OCI-LY1 (cell line): Measurements from ENCODE around the gene GOLGB1.

ENCODE experiments used
- EZH2 ChIP-seq: fragments of 200-600 bp; sonication (generic), shearing (Covaris generic); IDR thresholded peaks from 2 replicates; pipeline ENCODE4 v1.8.0; 2017; ENCODE audit warnings: borderline replicate concordance, mixed run types, mild to moderate bottlenecking, antibody characterized with exemption, low read length, moderate library complexity, mixed read lengths
- TF ChIP-seq, protein P1 (sequence below): fragments of 200-600 bp; sonication (generic), shearing (Covaris generic); IDR thresholded peaks from 2 replicates; pipeline ENCODE4 v1.5.1; 2017; ENCODE audit warnings: mild to moderate bottlenecking, antibody characterized with exemption, low read length, moderate library complexity, mixed read lengths

DNA sequence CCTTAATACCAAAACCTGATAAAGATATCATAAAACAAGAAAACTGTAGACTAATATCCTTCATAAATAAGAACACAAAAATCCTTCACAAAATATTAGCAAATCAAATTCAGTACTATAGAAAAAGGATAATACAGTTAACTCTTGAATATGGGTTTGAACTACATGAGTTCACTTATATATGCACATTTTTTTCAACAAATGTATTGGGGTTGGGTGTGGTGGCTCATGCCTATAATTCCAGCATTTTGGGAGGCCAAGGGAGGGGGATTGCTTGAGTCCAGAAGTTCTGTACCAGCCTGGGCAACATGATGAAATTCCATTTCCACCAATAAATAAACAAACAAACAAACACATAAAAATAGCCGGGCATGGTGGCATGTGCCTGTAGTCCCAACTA is 39.2 kb downstream of the GOLGB1 start:
- TF ChIP-seq, protein P1, sequence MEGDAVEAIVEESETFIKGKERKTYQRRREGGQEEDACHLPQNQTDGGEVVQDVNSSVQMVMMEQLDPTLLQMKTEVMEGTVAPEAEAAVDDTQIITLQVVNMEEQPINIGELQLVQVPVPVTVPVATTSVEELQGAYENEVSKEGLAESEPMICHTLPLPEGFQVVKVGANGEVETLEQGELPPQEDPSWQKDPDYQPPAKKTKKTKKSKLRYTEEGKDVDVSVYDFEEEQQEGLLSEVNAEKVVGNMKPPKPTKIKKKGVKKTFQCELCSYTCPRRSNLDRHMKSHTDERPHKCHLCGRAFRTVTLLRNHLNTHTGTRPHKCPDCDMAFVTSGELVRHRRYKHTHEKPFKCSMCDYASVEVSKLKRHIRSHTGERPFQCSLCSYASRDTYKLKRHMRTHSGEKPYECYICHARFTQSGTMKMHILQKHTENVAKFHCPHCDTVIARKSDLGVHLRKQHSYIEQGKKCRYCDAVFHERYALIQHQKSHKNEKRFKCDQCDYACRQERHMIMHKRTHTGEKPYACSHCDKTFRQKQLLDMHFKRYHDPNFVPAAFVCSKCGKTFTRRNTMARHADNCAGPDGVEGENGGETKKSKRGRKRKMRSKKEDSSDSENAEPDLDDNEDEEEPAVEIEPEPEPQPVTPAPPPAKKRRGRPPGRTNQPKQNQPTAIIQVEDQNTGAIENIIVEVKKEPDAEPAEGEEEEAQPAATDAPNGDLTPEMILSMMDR, result no peak
- TF ChIP-seq EZH2, result no peak
